Gastrocnemius medialis (tissue), 4 donors: ENCODE results near the gene COL4A1. TPM values are rescaled to one million over a fixed set of nuclear protein-coding genes. Genes with fewer than 3 reads are reported as not detected.

Experiments used
- ATAC-seq, 2 donors: fragments of 150-250 bp; one replicate each; pipeline ENCODE4 v1.9.1; 2016
- DNase-seq, 2 donors: peaks; one replicate each; pipeline ENCODE4 v3.0.0-alpha.2; 2019
- H3K27ac ChIP-seq, 4 donors: fragments of 200-600 bp; sonication (generic); 1 replicate in 1 of 4; 2 replicates in 3 of 4; pipeline ENCODE4 v1.5.1; 2016 to 2018; ENCODE audit warnings: mild to moderate bottlenecking in 2 of 4, moderate library complexity in 1 of 4
- H3K27me3 ChIP-seq, 3 donors: fragments of 200-600 bp; sonication (generic) in 2 of 3; 1 replicate in 1 of 3; 2 replicates in 2 of 3; pipeline versions ENCODE4 v1.5.1 to v1.6.0; 2016 to 2019; ENCODE audit warnings: mild to moderate bottlenecking in 1 of 3, moderate library complexity in 1 of 3
- H3K36me3 ChIP-seq, 2 donors: fragments of 200-600 bp; sonication (generic) in 1 of 2; one replicate each; pipeline ENCODE4 v1.5.1; 2017 to 2018
- H3K4me1 ChIP-seq, 2 donors: fragments of 200-600 bp; sonication (generic) in 1 of 2; one replicate each; pipeline ENCODE4 v1.5.1; 2016 to 2017; ENCODE audit warnings: mild to moderate bottlenecking in 2 of 2
- H3K4me3 ChIP-seq, 4 donors: fragments of 200-600 bp; sonication (generic) in 3 of 4; 1 replicate in 1 of 4; 2 replicates in 3 of 4; pipeline ENCODE4 v1.5.1; 2016 to 2019; ENCODE audit warnings: mild to moderate bottlenecking in 2 of 4
- H3K9me3 ChIP-seq, 3 donors: fragments of 200-600 bp; sonication (generic) in 2 of 3; 1 replicate in 1 of 3; 2 replicates in 2 of 3; pipeline ENCODE4 v1.5.1; 2016 to 2019
- CTCF ChIP-seq, 5 experiments: fragments of 450-650 bp in 3 of 5; fragments of 200-600 bp in 2 of 5; sonication (generic) in 2 of 5; IDR thresholded peaks in 4 of 5; conservative IDR thresholded peaks in 1 of 5; 1 replicate in 4 of 5; 2 replicates in 1 of 5; pipeline ENCODE4 v1.5.1; 2016 to 2019; ENCODE audit warnings: antibody characterized with exemption in 5 of 5, mild to moderate bottlenecking in 3 of 5, moderate library complexity in 3 of 5
- POLR2A ChIP-seq, 2 donors: fragments of 450-650 bp; IDR thresholded peaks; one replicate each; pipeline ENCODE4 v1.6.1; 2017; ENCODE audit warnings: antibody characterized with exemption in 2 of 2, mild to moderate bottlenecking in 2 of 2, moderate library complexity in 2 of 2
- in situ Hi-C, 4 donors: fragments of 200-750 bp; cut with MboI; loops; one replicate each; pipeline versions ENCODE4 v1.15.0 to v1.8.0; 2017; ENCODE audit warnings: low sequenced_read_pairs in 4 of 4
- intact Hi-C: fragments of 100-400 bp; cut with DNase I; formaldehyde crosslinking; loops from one replicate; pipeline ENCODE4 v1.15.1; 2023; ENCODE audit warnings: low total_unique reads
- total RNA-seq, 4 donors: library from RNA; depleted of rRNA; stranded (reverse); fragments of >200 nt; gene quantifications; one replicate each; pipeline versions ENCODE4 v1.1.0 to v1.2.3, GENCODE V29; 2016

Gene COL4A1
- total RNA-seq, 4 donors from 2014 or later: 60.5 to 127 (median 120) TPM

- in situ Hi-C loops: loop anchor here in 1 of 4 donors (25.0 kb wide), 1 partner anchor 599 kb away; no protein-coding TSS in a partner anchor
- no peak for ATAC-seq
- Histone ChIP-seq H3K27ac (peak overlapping the region in 2 of 4 donors; percentile 35 to 66), H3K9me3 (no peaks in the 10 kb centered on the region), H3K4me1 (peaks cover 23 to 31% of the 10 kb centered on the region in 2 donors), H3K36me3 (peaks cover 0 to 27% of the 10 kb centered on the region in 2 donors), H3K4me3 (no peak overlapping the region), H3K27me3 (no peaks in the 10 kb centered on the region)
- TF ChIP-seq POLR2A (IDR thresholded peaks at IDR 0.05): no peak
- TF ChIP-seq CTCF (IDR thresholded peaks at IDR 0.05 in 4 of 5, conservative IDR thresholded peaks at IDR 0.05 in 1 of 5): no peak
- no peak for DNase-seq
- intact Hi-C loops: no loop called here
Observed at GRCh38 chr13:110213461-110214074, 93.4 kb downstream of the COL4A1 start.

- H3K27ac ChIP-seq: no peak overlapping the region
- H3K4me1 ChIP-seq: peaks cover 19 to 21% of the 10 kb centered on the region in 2 donors
- in situ Hi-C loops: loop anchor here in 1 of 4 donors (25.0 kb wide), 1 partner anchor 600 kb away; no protein-coding TSS in a partner anchor
- H3K4me3 ChIP-seq: no peak overlapping the region
- H3K36me3 ChIP-seq: peaks cover 0 to 32% of the 10 kb centered on the region in 2 donors
- intact Hi-C loops: no loop called here
- TF ChIP-seq CTCF (IDR thresholded peaks at IDR 0.05 in 4 of 5, conservative IDR thresholded peaks at IDR 0.05 in 1 of 5) (no peak), POLR2A (IDR thresholded peaks at IDR 0.05) (no peak)
- no peaks in the 10 kb centered on the region for H3K9me3 ChIP-seq
- DNase-seq (no peak), ATAC-seq (no peak)
- H3K27me3 ChIP-seq: no peaks in the 10 kb centered on the region
Observed at GRCh38 chr13:110212529-110212928, 94.4 kb downstream of the COL4A1 start.

- TF ChIP-seq POLR2A (IDR thresholded peaks at IDR 0.05) (no peak), CTCF (IDR thresholded peaks at IDR 0.05 in 4 of 5, conservative IDR thresholded peaks at IDR 0.05 in 1 of 5) (no peak)
- H3K36me3 ChIP-seq: peaks cover 0 to 32% of the 10 kb centered on the region in 2 donors
- H3K27me3 ChIP-seq: no peaks in the 10 kb centered on the region
- no peak overlapping the region for H3K27ac ChIP-seq
- DNase-seq: no peak
- intact Hi-C loops (no loop called here), in situ Hi-C loops (loop anchor here in 1 of 4 donors (25.0 kb wide), 1 partner anchor 601 kb away; no protein-coding TSS in a partner anchor)
- no peaks in the 10 kb centered on the region for H3K9me3 ChIP-seq
- no peak for ATAC-seq
- H3K4me3 ChIP-seq: no peak overlapping the region
- H3K4me1 ChIP-seq: peaks cover 11 to 13% of the 10 kb centered on the region in 2 donors
Observed at GRCh38 chr13:110211735-110212134, 95.2 kb downstream of the COL4A1 start.

GRCh38 chr13:110211046-110211445, 95.9 kb downstream of the COL4A1 start:
- in situ Hi-C loops: loop anchor here in 1 of 4 donors (25.0 kb wide), 1 partner anchor 601 kb away; no protein-coding TSS in a partner anchor
- H3K27ac ChIP-seq: peak overlapping the region in 1 of 4 donors; percentile 18
- no peaks in the 10 kb centered on the region for H3K27me3 ChIP-seq
- no peak for DNase-seq
- H3K36me3 ChIP-seq: peaks cover 0 to 36% of the 10 kb centered on the region in 2 donors
- no peaks in the 10 kb centered on the region for H3K9me3 ChIP-seq
- H3K4me1 ChIP-seq: peaks cover 6 to 8% of the 10 kb centered on the region in 2 donors
- ATAC-seq: no peak
- TF ChIP-seq POLR2A (IDR thresholded peaks at IDR 0.05): no peak
- no peak for TF ChIP-seq CTCF (IDR thresholded peaks at IDR 0.05 in 4 of 5, conservative IDR thresholded peaks at IDR 0.05 in 1 of 5)
- no peak overlapping the region for H3K4me3 ChIP-seq
- intact Hi-C loops: no loop called here
